ENCODE data around the gene CHST1.

Gene CHST1

DNA sequence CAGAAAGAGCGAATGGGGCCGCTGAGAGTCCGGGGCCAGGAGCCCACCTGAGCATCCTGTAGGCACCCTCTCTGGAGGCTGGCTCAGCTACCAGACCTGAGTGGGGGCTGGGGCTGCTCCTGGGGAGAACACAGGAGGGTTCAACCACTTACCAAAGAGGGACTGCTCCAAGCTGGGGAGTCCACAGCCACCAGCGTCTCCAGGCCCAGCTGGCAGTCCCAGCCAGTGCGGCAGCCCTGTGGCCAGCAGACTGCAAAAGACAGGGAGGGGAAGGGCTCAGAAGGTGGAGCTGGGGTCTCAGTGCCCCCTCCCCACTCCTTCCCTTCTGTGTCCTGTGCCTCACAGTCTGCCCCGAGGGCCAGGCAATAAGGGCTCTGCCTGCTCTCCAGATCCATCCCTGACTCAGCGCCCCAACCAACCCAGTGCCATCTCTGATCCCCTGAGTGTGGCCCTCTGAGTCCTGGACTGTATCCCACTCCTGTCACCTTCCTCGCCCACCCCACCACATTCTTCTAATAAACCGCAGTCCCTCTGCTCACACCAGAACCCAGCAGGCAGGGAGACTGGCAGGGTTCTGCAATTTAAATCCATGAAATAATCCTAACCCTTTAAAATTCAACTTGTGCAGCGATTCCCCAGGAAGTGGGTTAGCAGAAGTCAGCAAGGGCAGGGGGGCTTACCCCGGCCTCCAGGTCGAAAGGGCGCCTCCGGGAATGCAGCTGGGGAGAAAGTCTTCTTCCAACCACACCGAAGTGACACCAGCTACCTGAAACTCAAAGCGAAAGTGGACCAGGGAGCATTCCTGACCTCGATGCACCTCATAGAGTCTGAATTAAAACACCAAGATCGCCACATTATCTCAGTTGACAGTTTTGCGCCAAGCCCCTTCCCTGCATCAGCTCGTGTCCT, 13.3 kb downstream of the CHST1 start:
- DNase-seq (ENCODE audit: low read depth in 1 of 2, low spot score in 1 of 2): no peak
- Histone ChIP-seq H3K27me3 (ENCODE audit: insufficient read depth, poor library complexity, severe bottlenecking) (peaks cover 20% of the 10 kb centered on the region), H3K27ac (replicated peaks) (no peak overlapping the region), H3K4me3 (replicated peaks; ENCODE audit: insufficient read depth, low read length) (no peak overlapping the region)
- TF ChIP-seq, protein P1, sequence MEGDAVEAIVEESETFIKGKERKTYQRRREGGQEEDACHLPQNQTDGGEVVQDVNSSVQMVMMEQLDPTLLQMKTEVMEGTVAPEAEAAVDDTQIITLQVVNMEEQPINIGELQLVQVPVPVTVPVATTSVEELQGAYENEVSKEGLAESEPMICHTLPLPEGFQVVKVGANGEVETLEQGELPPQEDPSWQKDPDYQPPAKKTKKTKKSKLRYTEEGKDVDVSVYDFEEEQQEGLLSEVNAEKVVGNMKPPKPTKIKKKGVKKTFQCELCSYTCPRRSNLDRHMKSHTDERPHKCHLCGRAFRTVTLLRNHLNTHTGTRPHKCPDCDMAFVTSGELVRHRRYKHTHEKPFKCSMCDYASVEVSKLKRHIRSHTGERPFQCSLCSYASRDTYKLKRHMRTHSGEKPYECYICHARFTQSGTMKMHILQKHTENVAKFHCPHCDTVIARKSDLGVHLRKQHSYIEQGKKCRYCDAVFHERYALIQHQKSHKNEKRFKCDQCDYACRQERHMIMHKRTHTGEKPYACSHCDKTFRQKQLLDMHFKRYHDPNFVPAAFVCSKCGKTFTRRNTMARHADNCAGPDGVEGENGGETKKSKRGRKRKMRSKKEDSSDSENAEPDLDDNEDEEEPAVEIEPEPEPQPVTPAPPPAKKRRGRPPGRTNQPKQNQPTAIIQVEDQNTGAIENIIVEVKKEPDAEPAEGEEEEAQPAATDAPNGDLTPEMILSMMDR (IDR thresholded peaks at IDR 0.05; ENCODE audit: insufficient read depth, low read length): no peak
- TF ChIP-seq POLR2AphosphoS5 (IDR thresholded peaks at IDR 0.05; ENCODE audit: low read depth): no peak
- TF ChIP-seq, protein P2, sequence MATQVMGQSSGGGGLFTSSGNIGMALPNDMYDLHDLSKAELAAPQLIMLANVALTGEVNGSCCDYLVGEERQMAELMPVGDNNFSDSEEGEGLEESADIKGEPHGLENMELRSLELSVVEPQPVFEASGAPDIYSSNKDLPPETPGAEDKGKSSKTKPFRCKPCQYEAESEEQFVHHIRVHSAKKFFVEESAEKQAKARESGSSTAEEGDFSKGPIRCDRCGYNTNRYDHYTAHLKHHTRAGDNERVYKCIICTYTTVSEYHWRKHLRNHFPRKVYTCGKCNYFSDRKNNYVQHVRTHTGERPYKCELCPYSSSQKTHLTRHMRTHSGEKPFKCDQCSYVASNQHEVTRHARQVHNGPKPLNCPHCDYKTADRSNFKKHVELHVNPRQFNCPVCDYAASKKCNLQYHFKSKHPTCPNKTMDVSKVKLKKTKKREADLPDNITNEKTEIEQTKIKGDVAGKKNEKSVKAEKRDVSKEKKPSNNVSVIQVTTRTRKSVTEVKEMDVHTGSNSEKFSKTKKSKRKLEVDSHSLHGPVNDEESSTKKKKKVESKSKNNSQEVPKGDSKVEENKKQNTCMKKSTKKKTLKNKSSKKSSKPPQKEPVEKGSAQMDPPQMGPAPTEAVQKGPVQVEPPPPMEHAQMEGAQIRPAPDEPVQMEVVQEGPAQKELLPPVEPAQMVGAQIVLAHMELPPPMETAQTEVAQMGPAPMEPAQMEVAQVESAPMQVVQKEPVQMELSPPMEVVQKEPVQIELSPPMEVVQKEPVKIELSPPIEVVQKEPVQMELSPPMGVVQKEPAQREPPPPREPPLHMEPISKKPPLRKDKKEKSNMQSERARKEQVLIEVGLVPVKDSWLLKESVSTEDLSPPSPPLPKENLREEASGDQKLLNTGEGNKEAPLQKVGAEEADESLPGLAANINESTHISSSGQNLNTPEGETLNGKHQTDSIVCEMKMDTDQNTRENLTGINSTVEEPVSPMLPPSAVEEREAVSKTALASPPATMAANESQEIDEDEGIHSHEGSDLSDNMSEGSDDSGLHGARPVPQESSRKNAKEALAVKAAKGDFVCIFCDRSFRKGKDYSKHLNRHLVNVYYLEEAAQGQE (IDR thresholded peaks at IDR 0.05; ENCODE audit: insufficient replicate concordance, low read depth): no peak
- TF ChIP-seq SPI1 (IDR thresholded peaks at IDR 0.05; ENCODE audit: borderline replicate concordance, low read depth): no peak
- no peak for TF ChIP-seq GABPA (IDR thresholded peaks at IDR 0.05; ENCODE audit: low read depth)

DNA sequence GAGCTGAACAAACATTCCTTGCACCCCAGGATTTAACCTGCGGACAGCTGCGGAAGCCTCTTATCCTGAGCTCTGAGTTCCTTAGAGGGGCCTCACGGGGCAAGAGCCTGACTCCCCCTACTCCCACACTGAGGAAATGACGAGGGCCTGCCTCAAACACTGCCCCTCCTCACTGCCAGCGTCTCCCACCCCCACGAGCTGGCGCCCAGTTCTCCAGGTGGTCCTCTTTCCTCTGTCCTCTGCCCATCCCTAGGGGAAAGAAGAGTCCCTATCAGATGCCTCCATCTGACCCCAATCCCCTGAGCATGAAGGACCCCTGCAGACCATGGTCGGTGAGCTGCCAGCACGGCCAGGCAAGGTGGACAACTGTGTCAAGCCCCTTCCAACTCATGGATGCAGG, 14.3 kb downstream of the CHST1 start:
- peaks cover 20% of the 10 kb centered on the region for H3K27me3 ChIP-seq (ENCODE audit: insufficient read depth, poor library complexity, severe bottlenecking)
- H3K27ac ChIP-seq (replicated peaks): no peak overlapping the region
- H3K4me3 ChIP-seq (replicated peaks; ENCODE audit: insufficient read depth, low read length): no peak overlapping the region
- TF ChIP-seq, protein P1 (IDR thresholded peaks at IDR 0.05; ENCODE audit: insufficient read depth, low read length): no peak
- TF ChIP-seq SPI1 (IDR thresholded peaks at IDR 0.05; ENCODE audit: borderline replicate concordance, low read depth) (no peak), POLR2AphosphoS5 (IDR thresholded peaks at IDR 0.05; ENCODE audit: low read depth) (no peak), GABPA (IDR thresholded peaks at IDR 0.05; ENCODE audit: low read depth) (no peak)
- TF ChIP-seq, protein P2 (IDR thresholded peaks at IDR 0.05; ENCODE audit: insufficient replicate concordance, low read depth): no peak
- DNase-seq (ENCODE audit: low read depth in 1 of 2, low spot score in 1 of 2): no peak

DNA sequence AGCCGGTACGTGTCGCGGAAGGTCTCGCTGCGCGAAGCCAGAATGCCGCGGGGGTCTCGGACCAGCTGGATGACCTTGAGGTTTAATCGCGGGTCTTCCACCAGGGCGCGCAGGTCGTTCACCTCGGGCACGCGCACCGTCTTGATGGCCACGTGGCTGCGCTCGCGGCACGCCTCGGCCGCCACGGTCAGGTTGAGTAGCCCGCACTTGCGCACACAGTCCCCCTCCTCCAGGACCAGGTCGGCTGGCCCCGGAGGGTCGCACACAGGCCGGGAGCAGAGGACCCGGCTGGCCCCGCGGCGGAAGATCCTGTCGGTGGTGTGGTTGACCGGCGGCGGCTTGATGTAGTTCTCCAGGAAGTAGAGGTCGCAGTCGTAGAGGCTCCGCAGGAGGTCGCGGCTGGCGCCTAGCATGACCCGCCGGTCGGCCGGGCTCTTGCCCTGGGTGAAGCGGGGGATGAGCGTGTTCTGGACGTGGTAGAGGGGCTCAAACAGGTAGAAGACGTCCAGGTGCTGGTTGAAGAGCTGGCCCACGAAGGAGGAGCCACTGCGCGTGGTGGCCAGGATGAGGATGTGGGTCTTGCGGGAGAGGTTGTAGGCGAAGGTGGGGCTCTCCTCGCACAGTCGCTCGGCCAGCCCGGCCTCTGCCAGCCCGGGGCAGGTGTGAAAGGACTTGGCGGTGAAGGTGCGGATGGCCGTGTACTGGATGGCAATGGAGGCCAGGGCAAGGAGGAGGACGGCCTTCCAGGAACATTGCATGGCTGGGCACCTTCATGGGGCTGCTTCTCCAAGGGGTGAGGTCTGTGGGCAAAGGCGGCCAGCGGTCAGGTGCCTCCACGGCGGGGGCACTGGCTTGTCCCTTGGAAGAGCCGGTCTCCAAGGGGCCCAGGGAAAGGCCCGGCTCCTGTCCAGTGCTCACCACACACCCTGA, 15.0 kb downstream of the CHST1 start:
- no peak overlapping the region for H3K27ac ChIP-seq (replicated peaks)
- DNase-seq (ENCODE audit: low read depth in 1 of 2, low spot score in 1 of 2): no peak
- H3K4me3 ChIP-seq (replicated peaks; ENCODE audit: insufficient read depth, low read length): no peak overlapping the region
- TF ChIP-seq GABPA (IDR thresholded peaks at IDR 0.05; ENCODE audit: low read depth) (no peak), POLR2AphosphoS5 (IDR thresholded peaks at IDR 0.05; ENCODE audit: low read depth) (no peak), SPI1 (IDR thresholded peaks at IDR 0.05; ENCODE audit: borderline replicate concordance, low read depth) (no peak)
- TF ChIP-seq, protein P1 (IDR thresholded peaks at IDR 0.05; ENCODE audit: insufficient read depth, low read length): no peak
- TF ChIP-seq, protein P2 (IDR thresholded peaks at IDR 0.05; ENCODE audit: insufficient replicate concordance, low read depth): no peak
- peaks cover 20% of the 10 kb centered on the region for H3K27me3 ChIP-seq (ENCODE audit: insufficient read depth, poor library complexity, severe bottlenecking)
